HEK293 (cell line): ENCODE data around the gene TFDP3.

Experiments
- CTCF ChIA-PET: fragments of 350-600 bp; formaldehyde crosslinking; extraction: SDS; loops from one replicate; lab custom pipeline; 2021; ENCODE audit warnings: antibody characterized with exemption; lab: Yijun Ruan, JAX
- POLR2A ChIA-PET: fragments of 300-600 bp; formaldehyde crosslinking; extraction: SDS; loops from one replicate; lab custom pipeline; 2020; ENCODE audit warnings: antibody characterized with exemption, inconsistent platforms; lab: Yijun Ruan, JAX
- H3K27ac ChIP-seq: fragments of 200-500 bp; sonication (Bioruptor generic); 2 replicates; pipeline ENCODE4 v1.5.1; 2014; ENCODE audit warnings: low read depth, low read length, control low read depth, inconsistent platforms; ENCODE audit errors: extremely low read depth
- H3K36me3 ChIP-seq, 2 experiments: fragments of 200-500 bp in 1 of 2; sonication (Bioruptor generic) in 1 of 2; 1 replicate in 1 of 2; 2 replicates in 1 of 2; pipeline ENCODE4 v1.5.1; 2014 to 2017; ENCODE audit warnings: inconsistent platforms in 2 of 2, low read length in 2 of 2; ENCODE audit not compliant: control insufficient read depth in 2 of 2, insufficient read depth in 1 of 2
- H3K4me1 ChIP-seq: fragments of 200-500 bp; sonication (Bioruptor generic); 2 replicates; pipeline ENCODE4 v1.5.1; 2014; ENCODE audit warnings: mild to moderate bottlenecking, low read length, inconsistent platforms; ENCODE audit not compliant: control insufficient read depth, insufficient read depth
- H3K4me3 ChIP-seq: 2 replicates; pipeline ENCODE4 v1.5.1; 2011; ENCODE audit warnings: low read depth, mild to moderate bottlenecking, control low read depth, low read length, moderate library complexity
- H3K9me3 ChIP-seq: fragments of 200-500 bp; sonication (Bioruptor generic); 2 replicates; pipeline ENCODE4 v1.5.1; 2014; ENCODE audit warnings: low read depth, low read length, inconsistent platforms; ENCODE audit not compliant: control insufficient read depth, insufficient read depth
- GLIS2 ChIP-seq: fragments of 450-650 bp; formaldehyde crosslinking; IDR thresholded peaks from 2 replicates; pipeline ENCODE4 v1.5.1; 2016; ENCODE audit warnings: missing biosample characterization, missing genetic modification characterization
- HOXD13 ChIP-seq: sonication (generic); formaldehyde crosslinking; IDR thresholded peaks from 2 replicates; pipeline ENCODE4 v1.8.0; 2022; ENCODE audit warnings: missing genetic modification reagents, borderline replicate concordance
- KLF10 ChIP-seq: fragments of 450-650 bp; IDR thresholded peaks from 2 replicates; pipeline ENCODE4 v1.5.1; 2018; ENCODE audit warnings: missing biosample characterization, mild to moderate bottlenecking, missing genetic modification characterization
- PATZ1 ChIP-seq: fragments of 450-650 bp; formaldehyde crosslinking; IDR thresholded peaks from 2 replicates; pipeline ENCODE4 v1.5.1; 2016; ENCODE audit warnings: missing biosample characterization, missing genetic modification characterization
- PRDM1 ChIP-seq: fragments of 450-650 bp; formaldehyde crosslinking; IDR thresholded peaks from 2 replicates; pipeline ENCODE4; 2016; ENCODE audit warnings: missing biosample characterization, missing genetic modification characterization
- PRDM6 ChIP-seq: fragments of 450-650 bp; formaldehyde crosslinking; IDR thresholded peaks from 2 replicates; pipeline ENCODE4 v1.5.1; 2017; ENCODE audit warnings: missing biosample characterization, missing genetic modification characterization
- SP3 ChIP-seq: fragments of 450-650 bp; formaldehyde crosslinking; IDR thresholded peaks from 2 replicates; pipeline ENCODE4 v1.5.1; 2016; ENCODE audit warnings: missing biosample characterization, missing genetic modification characterization
- ZBTB11 ChIP-seq: fragments of 450-650 bp; formaldehyde crosslinking; conservative IDR thresholded peaks from 2 replicates; pipeline ENCODE4 v1.5.1; 2016; ENCODE audit warnings: low read depth, missing biosample characterization, missing genetic modification characterization
- ZEB2 ChIP-seq: fragments of 450-650 bp; formaldehyde crosslinking; IDR thresholded peaks from 2 replicates; pipeline ENCODE4 v1.5.1; 2016; ENCODE audit warnings: missing biosample characterization, missing genetic modification characterization
- ZNF184 ChIP-seq: fragments of 450-650 bp; IDR thresholded peaks from 2 replicates; pipeline ENCODE4 v1.5.1; 2018; ENCODE audit warnings: missing biosample characterization, mild to moderate bottlenecking, missing genetic modification characterization
- ZNF19 ChIP-seq: fragments of 450-650 bp; formaldehyde crosslinking; IDR thresholded peaks from 2 replicates; pipeline ENCODE4; 2016; ENCODE audit warnings: missing biosample characterization, missing genetic modification characterization, low read depth
- ZNF223 ChIP-seq: fragments of 450-650 bp; formaldehyde crosslinking; IDR thresholded peaks from 2 replicates; pipeline ENCODE4 v1.5.1; 2016; ENCODE audit warnings: missing biosample characterization, missing genetic modification characterization
- ZNF23 ChIP-seq: fragments of 450-650 bp; formaldehyde crosslinking; IDR thresholded peaks from 2 replicates; pipeline ENCODE4 v1.5.1; 2016; ENCODE audit warnings: missing biosample characterization, missing genetic modification characterization, borderline replicate concordance
- ZNF302 ChIP-seq: fragments of 450-650 bp; formaldehyde crosslinking; IDR thresholded peaks from 2 replicates; pipeline ENCODE4 v1.5.1; 2016; ENCODE audit warnings: missing biosample characterization, missing genetic modification characterization, low read depth
- ZNF366 ChIP-seq: fragments of 450-650 bp; formaldehyde crosslinking; conservative IDR thresholded peaks from 2 replicates; pipeline ENCODE4 v1.5.1; 2016; ENCODE audit warnings: missing biosample characterization, missing genetic modification characterization
- ZNF48 ChIP-seq: fragments of 450-650 bp; formaldehyde crosslinking; IDR thresholded peaks from 2 replicates; pipeline ENCODE4 v1.5.1; 2016; ENCODE audit warnings: missing biosample characterization, missing genetic modification characterization
- ZNF544 ChIP-seq: fragments of 450-650 bp; formaldehyde crosslinking; IDR thresholded peaks from 2 replicates; pipeline ENCODE4 v1.5.0; 2017; ENCODE audit warnings: missing biosample characterization, missing genetic modification characterization
- ZNF600 ChIP-seq: fragments of 450-650 bp; formaldehyde crosslinking; IDR thresholded peaks from 2 replicates; pipeline ENCODE4 v1.5.1; 2016; ENCODE audit warnings: missing biosample characterization, missing genetic modification characterization
- ZNF624 ChIP-seq: fragments of 450-650 bp; formaldehyde crosslinking; IDR thresholded peaks from 2 replicates; pipeline ENCODE4 v1.5.1; 2017; ENCODE audit warnings: missing biosample characterization, missing genetic modification characterization
- ZNF629 ChIP-seq: fragments of 450-650 bp; formaldehyde crosslinking; IDR thresholded peaks from 2 replicates; pipeline ENCODE4 v1.5.1; 2017; ENCODE audit warnings: missing biosample characterization, missing genetic modification characterization
- ZNF654 ChIP-seq: fragments of 450-650 bp; formaldehyde crosslinking; IDR thresholded peaks from 2 replicates; pipeline ENCODE4 v1.5.1; 2016; ENCODE audit warnings: low read depth, missing biosample characterization, missing genetic modification characterization
- ZNF677 ChIP-seq: fragments of 450-650 bp; IDR thresholded peaks from 2 replicates; pipeline ENCODE4 v1.5.0; 2018; ENCODE audit warnings: missing biosample characterization, mild to moderate bottlenecking, missing genetic modification characterization, moderate library complexity
- ZNF791 ChIP-seq: fragments of 450-650 bp; formaldehyde crosslinking; IDR thresholded peaks from 2 replicates; pipeline ENCODE4 v1.5.1; 2016; ENCODE audit warnings: missing biosample characterization, missing genetic modification characterization
- ZSCAN23 ChIP-seq: fragments of 450-650 bp; formaldehyde crosslinking; IDR thresholded peaks from 2 replicates; pipeline ENCODE4 v1.5.1; 2016; ENCODE audit warnings: missing biosample characterization, missing genetic modification characterization
- TF ChIP-seq, protein P1 (sequence below): fragments of 450-650 bp; formaldehyde crosslinking; IDR thresholded peaks from 2 replicates; pipeline ENCODE4 v1.5.1; 2016; ENCODE audit warnings: missing biosample characterization, missing genetic modification characterization, low read depth

Gene TFDP3

DNA sequence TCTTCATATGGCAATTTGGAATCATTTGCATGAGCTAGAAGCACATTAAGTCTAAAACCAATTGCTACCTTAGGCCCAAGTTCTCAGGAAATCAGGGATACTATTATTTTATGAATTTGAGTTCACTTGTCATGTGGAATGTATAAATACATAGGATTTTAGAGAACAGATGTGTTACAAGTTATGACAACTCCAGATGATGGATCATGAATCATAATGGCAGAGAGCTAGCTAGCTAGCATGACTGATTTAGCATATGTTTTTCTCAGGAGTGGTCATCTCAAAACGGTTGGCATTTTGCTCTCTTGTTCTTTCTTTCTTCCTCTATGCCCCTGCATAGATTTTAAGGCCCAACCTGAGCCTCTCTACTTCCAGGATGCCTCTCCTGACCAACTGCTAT, 14.2 kb upstream of the TFDP3 start:
- POLR2A ChIA-PET: no interaction called here
- Histone ChIP-seq H3K36me3 (no peaks in the 10 kb centered on the region), H3K9me3 (no peaks in the 10 kb centered on the region)
- CTCF ChIA-PET: interaction anchor here (0.7 kb wide), 1 partner anchor 228 kb away, joined by 4 read pairs; no protein-coding TSS in a partner anchor
- no peak for TF ChIP-seq ZNF654 (tag by site-specific recombination)
- TF ChIP-seq ZEB2 (tag by site-specific recombination): no peak
- no peak for TF ChIP-seq ZNF544 (tag by site-specific recombination)
- TF ChIP-seq ZBTB11 (tag by site-specific recombination): no peak
- TF ChIP-seq ZNF791: no peak
- TF ChIP-seq PATZ1 (tag by site-specific recombination): no peak
- no peak for TF ChIP-seq ZNF677 (tag by site-specific recombination)
- no peak for TF ChIP-seq ZNF23
- TF ChIP-seq ZNF223 (tag by site-specific recombination): no peak
- no peak for TF ChIP-seq GLIS2
- no peak for TF ChIP-seq ZNF624 (tag by site-specific recombination)
- TF ChIP-seq HOXD13 (CRISPR knock-in tag): no peak
- TF ChIP-seq PRDM1: no peak
- no peak for TF ChIP-seq ZNF19
- TF ChIP-seq, all 188 proteins: peak for 0
- no peak overlapping the region for H3K4me3 ChIP-seq
- H3K27ac ChIP-seq: no peak overlapping the region
- no peaks in the 10 kb centered on the region for H3K4me1 ChIP-seq

DNA sequence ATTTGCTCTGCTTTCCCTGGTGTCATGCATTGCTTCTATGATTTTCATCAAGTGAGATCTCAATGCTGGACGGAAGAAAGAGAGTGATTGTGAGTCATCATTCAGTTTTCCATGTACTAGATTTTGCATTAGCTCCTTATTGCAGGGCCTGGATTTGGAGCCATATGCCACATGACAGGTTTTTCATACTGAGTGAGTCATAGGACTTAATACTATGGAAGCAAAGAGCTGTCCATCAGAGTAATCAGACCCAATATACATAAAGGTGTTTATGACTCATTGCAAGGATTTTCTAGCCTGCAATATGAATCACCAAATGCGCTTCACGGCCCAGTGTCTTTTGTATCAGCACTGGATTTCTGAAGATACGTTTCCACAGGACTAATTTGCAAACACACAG, 11.2 kb upstream of the TFDP3 start:
- Histone ChIP-seq H3K4me1 (no peaks in the 10 kb centered on the region), H3K27ac (no peak overlapping the region), H3K36me3 (no peaks in the 10 kb centered on the region), H3K9me3 (no peaks in the 10 kb centered on the region), H3K4me3 (no peak overlapping the region)
- POLR2A ChIA-PET: no interaction called here
- CTCF ChIA-PET: interaction anchor here (1.0 kb wide), 1 partner anchor 56 kb away, joined by 3 read pairs; no protein-coding TSS in a partner anchor
- TF ChIP-seq KLF10: no peak
- 0 out of 2 replicates have a peak, but pooled peaks have one; percentile 26 for TF ChIP-seq ZNF629
- TF ChIP-seq ZBTB11 (tag by site-specific recombination): no peak
- peak; percentile 24; the same call in 1 of the 2 replicates for TF ChIP-seq SP3 (tag by site-specific recombination)
- peak; percentile 41; the same call in 1 of the 2 replicates for TF ChIP-seq PRDM1
- TF ChIP-seq ZNF302 (tag by site-specific recombination): no peak
- 0 out of 2 replicates have a peak, but pooled peaks have one; percentile 21 for TF ChIP-seq ZNF600 (tag by site-specific recombination)
- TF ChIP-seq, protein P1, sequence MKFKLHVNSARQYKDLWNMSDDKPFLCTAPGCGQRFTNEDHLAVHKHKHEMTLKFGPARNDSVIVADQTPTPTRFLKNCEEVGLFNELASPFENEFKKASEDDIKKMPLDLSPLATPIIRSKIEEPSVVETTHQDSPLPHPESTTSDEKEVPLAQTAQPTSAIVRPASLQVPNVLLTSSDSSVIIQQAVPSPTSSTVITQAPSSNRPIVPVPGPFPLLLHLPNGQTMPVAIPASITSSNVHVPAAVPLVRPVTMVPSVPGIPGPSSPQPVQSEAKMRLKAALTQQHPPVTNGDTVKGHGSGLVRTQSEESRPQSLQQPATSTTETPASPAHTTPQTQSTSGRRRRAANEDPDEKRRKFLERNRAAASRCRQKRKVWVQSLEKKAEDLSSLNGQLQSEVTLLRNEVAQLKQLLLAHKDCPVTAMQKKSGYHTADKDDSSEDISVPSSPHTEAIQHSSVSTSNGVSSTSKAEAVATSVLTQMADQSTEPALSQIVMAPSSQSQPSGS (tag by site-specific recombination): no peak
- no peak for TF ChIP-seq ZNF48 (tag by site-specific recombination)
- no peak for TF ChIP-seq ZSCAN23 (tag by site-specific recombination)
- TF ChIP-seq ZNF184 (tag by site-specific recombination): peak; percentile 66; the same call in 1 of the 2 replicates
- 0 out of 2 replicates have a peak, but pooled peaks have one; percentile 29 for TF ChIP-seq ZNF366 (tag by site-specific recombination)
- peak; percentile 48 for TF ChIP-seq PRDM6
